ENCODE results near the gene AREG. TPM values are rescaled to one million over a fixed set of nuclear protein-coding genes. Genes with fewer than 3 reads are reported as not detected.

The AREG gene
- total and polyA plus RNA-seq, 2 donors, result 0.42 to 30.3 TPM

Other genes with a start within 250 kb of the AREG start
- gene EPGN, start 136.7 kb upstream of the AREG start, total RNA-seq, result 0.52 TPM
- 5.8 TPM for gene EPGN, start 136.7 kb upstream of the AREG start, polyA plus RNA-seq
- 0.05 TPM for gene EREG, start 80.0 kb upstream of the AREG start, total RNA-seq
- gene EREG, start 80.0 kb upstream of the AREG start, polyA plus RNA-seq, result 0.48 TPM